Non-pigmented ciliary epithelial cell (primary cell): ENCODE measurements around the gene KLF1.
A peak's percentile ranks its signal among the peaks of the same experiment; 100 is the strongest.
"Not testable (repeated sequence)": the region's sequence is repeated elsewhere in the genome, so short reads cannot be mapped to it uniquely, and the experiment has no call there.

Source experiments
- DNase-seq: peaks from one replicate; pipeline ENCODE4 v3.0.0-alpha.2; 2010; ENCODE audit warnings: low read depth

Gene KLF1

DNA sequence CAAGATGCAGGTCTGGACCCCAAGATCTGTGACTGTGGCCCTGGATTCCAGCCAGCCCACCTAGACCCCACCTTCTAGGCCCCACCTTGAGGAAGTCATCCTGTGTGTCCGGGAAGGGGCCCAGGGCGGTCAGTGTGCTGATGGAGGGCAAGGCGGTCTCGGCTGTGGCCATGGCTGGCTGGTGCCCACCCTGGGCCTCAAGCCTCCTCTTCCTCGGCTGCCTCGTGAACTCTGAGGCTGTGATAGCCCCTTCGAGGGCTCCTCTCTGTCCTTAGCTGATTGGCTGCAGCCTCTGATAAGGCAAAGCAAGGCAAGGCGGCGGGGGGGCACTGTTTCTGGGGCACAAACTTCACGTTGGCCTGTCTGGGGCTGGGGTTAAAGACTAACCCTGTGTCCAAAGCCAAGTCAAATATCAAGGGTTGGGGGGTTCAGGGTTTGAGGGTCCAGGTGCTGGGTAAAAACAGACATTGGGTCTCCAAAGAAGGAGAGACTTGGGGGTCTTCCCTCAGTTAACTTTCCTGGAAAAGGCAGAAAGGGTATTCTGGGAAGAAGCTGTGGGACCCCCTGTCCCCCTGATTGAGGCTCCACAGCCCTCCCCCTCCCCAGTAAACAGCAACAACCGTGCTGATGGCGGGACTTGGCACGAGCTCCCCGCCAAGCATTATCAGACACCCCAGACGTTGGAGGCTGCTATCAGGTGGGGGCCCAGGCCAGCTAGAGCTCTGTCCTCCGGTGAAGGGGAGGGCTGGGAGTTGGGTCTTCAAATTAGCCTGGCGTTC, at the start of gene KLF1:
Gene KLF1, minus strand, starts transcription at position 233 of the 779 bp plus-strand sequence. Its CDS starts 61 bp downstream, at position 172.
- no peak for DNase-seq

DNA sequence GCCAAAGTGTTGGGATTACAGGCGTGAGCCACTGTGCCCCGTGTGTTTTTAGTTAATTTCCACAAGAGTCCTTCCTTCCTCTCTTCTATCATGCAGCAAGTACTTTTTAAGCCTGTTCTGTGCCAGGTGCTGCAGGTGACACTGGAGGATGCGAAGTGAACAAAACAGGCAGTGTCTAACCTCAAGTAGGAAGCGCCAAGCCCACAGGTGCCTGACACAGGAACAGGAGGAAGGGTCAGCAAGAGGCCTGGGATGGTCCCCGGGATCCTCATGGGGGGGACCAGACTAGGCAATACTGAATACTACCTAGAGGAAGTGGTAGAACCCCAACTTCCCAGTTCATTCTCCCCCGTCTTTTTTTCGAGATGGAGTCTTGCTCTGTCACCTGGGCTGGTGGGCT, 49.6 kb upstream of the KLF1 start:
- DNase-seq = no peak

DNA sequence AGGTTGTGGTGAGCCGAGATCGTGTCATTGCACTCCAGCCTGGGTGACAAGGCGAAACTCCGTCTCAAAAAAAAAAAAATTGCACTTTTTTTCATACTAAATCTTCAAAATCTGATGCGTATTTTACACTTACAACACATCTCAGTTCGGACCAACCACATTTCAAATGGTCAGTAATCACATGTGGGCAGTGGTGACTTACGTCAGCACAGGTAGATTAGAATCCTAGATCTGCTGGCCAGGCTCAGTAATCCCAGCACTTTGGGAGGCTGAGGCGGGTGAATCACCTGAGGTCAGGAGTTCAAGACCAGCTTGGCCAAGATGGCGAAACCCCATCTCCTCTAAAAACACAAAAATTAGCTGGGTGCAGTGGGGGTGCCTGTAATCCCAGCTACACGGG, 48.1 kb upstream of the KLF1 start:
- DNase-seq = no peak

DNA sequence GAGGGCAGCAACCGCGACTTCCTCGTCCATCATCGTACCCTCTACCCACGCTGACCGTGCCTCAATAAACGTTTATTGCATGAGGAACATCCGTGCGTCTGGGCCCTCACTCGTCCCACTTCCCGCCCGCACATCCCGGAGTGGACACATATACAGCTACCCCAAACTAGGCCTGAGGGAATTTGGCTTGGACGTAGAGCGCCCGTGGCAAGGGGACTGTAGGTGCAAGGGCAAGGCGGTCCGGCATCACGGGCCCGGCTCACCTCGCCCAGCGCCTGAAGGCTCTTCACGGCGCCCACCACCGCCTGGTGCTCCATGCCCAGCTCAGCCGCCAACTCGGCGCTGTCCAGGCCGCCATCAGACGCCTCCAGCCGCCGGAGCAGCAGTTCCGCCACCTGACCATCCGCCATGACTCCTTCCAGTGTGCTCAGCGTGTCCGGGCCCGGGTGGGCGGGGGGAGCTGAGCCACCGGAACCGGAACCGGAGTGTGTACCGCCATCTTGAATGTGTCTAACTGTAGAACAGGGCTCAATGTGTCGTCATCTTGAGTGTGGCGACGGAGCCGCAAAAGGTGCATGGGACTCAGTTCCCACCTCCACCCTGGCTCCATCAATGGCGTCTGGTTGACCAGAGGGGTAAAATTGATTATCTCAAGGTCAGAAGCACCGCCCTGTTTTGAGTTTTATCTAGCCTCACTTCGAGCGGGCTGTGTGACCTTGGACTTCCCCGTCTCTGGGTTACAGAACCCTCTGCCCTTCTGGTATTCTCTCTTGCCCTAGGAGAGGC, 46.5 kb upstream of the KLF1 start, which contains the start of gene FARSA:
Gene FARSA, minus strand, starts transcription at position 425 of the 786 bp plus-strand sequence. Its CDS starts 15 bp downstream, at position 410.
- DNase-seq = peak; percentile 66

DNA sequence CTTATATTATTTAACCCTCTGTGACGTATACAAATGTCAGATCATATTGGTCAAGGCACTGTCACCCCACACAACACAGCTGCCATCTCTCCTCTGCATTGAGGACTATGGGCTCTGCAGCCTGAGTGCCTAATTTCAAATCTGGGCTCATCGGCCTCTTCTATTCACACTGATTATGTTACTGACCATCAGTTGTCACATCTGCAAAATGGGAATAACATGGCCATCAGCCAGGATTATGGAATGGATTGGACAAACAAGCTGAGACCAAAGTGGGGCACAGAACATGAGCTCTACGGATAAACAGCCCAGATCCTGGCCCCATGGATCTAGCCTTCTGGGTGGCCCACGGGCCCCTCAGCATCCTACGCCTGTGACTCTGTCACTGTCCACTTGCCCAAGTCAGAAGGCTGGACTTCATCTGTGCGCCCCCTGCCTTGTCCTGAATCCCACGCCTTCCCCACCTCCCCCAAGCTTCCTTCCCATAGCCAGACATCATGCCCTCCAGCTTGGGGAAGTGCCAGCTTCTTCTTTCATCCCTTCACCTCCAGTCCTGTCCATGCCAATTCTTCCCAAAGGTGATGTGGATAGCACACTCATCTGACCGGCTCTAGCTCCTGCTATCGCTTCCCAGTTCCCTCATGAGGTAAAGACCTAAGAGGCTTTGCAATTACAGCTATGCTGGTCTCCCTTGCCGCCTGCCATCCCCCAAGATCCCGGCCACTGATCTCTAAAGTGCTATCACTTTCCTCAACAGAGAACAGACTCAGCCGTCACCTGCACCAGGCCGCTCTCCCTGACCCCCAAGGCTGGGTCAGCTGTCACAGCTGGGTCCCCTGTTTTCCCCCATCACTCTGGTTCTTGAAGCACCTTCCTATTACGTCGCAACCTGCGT, 45.6 kb upstream of the KLF1 start:
- DNase-seq = no peak

DNA sequence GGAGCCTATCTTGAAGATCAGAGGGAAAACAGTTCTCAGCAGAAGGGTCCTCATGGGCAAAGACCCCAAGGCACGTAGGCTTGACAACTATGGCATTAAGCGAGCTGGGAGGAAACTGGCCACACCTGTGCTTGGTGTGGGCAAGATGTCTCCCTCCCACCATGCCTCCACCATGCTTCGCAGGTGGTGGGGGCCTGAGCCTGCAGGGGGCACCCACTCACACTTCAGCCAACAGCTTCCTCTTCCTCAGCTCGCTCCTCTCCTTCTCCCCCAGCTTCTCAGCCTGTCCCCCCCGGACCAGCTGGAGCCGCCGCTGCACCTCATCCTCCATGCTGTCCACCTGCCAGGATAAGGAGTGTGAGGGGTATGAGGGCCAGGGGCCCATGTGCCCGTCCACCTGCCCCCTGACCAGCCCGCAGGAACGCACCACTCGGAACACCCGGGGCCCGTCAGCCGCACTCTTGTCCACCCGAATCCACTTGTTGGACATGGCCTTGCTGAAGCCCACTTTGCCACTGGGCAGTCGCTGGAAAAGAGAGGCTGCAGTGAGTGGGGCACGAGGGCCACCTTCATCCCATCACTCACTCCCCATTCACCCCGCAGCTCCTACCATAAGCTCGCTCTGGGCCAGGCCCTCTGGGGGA, 43.1 kb upstream of the KLF1 start:
- no peak for DNase-seq

DNA sequence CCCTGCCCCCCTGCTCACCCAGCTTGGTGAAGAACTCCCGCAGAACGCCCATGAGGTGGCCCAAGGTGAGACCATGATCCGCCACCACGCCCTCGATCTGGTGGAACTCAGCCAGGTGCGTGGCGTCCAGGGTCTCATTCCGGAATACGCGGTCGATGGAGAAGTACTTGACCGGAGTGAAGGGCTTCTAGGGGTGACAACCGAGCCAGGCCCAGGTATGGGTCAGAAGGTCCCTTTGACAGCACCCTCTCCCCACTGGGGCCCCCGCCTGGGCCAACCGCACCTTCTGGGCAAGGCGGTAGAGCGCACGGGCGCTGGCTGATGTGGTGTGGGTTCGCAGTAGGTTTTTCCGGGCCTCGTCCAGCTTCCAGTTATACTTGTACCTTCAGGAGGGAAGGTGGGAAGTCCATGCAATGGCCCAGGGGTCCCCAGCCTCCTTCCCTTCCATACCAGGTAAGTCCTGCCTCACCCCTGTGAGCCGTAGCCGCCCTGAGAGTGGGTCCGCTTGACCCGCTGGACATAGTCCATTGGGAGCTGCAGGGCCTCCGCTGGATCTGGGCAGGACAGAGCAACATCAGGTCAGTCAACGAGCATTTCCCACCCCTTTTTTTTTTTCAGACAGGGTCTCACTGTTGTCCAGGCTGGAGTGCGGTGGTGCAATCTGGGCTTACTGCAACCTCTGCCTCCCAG, 37.8 kb upstream of the KLF1 start:
- no peak for DNase-seq

DNA sequence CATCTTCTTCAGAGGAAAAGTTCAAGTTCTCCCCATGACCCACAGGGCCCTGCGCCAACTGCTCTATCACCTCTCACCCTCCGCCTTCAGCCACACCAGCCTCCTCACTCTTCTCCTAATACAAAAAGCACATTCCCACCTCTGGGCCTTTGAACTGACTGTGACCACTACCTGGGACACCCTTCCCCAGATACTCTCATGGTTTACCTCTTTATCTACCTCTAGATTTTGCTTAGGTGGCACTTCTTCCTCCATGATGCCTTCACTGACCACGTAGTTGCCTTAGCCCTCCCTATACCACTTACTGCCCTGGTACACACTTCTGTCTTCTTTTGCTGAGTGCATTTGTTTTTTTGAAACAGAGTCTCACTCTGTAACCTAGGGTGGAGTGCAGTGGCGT, 36.0 kb upstream of the KLF1 start:
- DNase-seq = no peak

DNA sequence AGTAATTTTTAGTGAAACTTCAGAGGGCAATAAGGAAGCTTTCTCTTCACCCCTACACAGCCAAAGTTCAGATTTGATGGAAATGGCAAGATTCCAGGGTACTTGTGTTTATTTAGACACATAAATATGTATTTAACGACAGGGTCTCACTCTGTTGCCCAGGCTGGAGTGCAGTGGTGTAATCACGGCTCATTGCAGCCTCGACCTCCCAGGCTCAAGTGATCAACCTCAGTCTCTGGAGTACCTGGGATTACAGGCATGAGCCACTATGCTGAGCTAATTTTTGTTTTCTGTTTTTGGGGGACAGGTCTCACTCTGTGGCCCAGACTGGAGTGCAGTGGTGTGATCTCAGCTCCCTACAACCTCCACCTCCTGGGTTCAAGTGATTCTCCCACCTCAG, 34.0 kb upstream of the KLF1 start:
- no peak for DNase-seq

DNA sequence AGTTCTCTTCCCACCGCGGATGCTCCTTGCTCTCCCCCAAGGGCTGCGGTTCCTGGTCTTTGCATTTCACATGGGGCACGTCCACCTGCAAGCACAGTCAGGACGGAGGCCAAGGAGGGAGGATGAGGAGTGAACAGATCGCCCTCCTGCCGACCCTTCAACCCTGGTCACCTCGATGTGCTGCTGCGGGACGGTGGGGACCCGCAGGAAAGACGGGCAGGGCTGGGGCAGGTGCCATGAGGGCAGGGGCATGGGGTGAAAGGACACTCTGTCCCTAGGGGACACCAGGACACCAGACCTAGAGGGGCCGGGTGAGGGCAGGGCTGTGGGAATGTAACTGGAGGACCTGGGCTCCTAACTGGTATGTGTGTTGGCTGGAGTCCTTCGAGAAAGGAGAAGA, 31.3 kb upstream of the KLF1 start:
- no peak for DNase-seq

DNA sequence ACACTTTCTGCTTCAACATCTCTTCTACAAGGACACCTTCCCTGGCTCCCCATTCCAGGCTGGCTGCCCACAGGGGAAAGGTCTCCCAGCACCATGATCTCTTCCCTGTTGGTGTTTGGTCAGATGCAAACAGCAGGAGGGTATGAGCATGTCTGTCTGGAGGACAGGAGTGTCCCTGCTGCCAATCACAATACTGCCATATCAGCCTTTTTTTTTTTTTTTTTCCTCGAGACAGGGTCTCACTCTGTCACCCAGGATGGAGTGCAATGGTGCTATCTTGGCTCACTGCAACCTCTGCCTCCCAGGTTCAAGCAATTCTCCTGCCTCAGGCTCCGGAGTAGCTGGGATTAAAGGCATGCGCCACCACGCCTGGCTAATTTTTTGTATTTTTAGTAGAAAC, 28.9 kb upstream of the KLF1 start:
- DNase-seq = not testable (repeated sequence)

DNA sequence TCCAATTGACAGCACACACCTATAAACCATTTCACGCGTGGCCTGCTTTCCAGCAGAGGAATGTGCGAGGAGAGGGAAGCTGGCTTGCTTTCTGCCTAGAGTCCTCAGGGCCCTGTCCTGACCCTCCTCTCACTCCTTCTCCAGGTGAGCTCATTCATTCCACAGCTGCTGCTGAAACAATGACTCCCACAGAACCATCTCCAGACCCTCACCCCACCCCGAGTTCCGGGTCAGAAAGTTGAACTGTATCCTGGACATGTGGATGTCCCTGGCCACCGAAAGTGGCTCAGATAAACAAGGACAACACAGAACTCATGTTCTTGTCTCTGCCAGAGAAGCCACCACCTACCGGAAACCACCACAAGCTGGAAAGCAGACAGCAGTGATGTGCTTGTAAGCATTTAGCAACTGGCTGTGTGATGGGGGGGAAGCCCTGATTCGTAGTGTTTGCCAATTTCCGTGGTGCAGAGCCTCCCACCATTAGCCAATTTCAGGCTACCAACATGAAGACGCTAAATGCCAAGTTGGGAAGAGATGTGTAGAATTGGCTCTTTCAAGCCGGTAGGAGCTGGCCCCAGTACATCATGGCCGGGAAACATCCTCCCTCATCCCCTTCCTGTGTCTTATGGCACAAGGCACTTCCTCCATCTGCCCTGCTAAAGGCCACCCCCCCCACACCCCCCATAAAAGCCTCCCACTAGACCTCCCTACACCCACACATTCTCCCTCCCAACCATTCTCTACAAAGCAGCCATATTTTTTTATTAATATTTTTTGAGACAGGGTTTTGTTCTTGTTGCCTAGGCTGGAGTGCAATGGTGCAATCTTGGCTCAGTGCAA, 27.1 kb upstream of the KLF1 start:
- DNase-seq = no peak

DNA sequence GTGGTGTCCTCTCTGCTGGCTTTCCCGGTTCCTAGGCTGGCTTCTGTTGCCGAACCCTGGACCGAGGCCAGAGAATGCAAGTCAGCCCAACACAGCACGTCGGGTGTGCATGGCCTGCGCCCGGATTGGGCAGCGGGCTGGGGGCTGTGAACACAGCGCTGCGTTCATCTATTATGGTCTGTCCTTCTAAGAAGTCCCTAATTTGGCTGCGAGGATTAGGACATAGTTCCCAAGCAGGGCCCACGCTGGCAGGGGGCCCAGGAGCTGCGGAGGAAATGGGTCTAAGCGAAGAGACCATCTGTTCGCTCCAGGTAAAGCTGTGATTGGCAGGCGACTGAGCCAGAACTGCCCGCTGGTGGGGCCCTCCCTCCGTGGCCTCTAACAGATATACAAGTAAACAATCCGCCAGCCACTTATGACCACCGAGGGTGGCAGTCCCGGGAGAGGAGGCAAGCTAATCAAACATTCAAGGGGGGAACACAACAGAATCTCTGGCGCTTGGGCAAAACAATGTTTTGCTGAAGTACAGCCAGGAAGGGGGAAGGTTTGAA, 26.1 kb upstream of the KLF1 start:
- DNase-seq = no peak

DNA sequence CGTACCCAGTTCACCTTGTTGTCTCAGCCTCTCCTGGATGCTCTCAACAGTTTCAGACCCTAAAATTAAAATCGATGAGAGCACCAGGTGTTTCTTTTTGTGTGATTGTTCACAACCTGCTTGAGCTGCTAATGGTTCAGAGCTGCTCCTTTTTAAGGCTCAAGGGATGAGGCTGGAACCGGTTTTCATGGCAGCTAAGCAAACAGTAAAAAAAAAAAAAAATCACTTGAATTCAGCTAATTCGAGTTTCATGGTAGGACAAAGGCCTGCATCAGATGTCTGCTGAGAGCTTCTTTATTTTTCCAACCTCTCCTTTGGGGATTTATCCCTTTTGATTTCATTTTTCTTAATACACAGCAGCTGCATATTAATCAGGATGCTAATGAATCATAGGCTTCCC, 25.6 kb upstream of the KLF1 start:
- DNase-seq = no peak

DNA sequence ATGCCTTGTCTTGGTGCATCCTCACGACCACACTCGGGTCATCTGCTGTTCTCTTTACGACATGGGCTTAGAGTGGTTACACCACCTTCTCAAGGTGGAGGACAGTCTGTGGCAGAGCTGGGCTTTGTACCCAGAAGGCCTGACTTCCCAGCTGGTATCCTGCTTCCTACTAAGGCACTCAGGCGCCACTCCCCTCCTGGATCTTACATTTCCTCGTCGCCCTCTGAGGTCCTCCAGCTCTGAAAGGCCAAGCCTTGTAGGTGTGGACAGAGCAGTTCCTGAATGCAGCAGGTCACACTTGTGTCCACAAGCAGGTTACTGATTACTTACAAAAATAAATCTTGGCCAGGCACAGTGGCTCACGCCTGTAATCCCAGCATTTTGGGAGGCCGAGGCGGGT, 20.2 kb upstream of the KLF1 start:
- no peak for DNase-seq

DNA sequence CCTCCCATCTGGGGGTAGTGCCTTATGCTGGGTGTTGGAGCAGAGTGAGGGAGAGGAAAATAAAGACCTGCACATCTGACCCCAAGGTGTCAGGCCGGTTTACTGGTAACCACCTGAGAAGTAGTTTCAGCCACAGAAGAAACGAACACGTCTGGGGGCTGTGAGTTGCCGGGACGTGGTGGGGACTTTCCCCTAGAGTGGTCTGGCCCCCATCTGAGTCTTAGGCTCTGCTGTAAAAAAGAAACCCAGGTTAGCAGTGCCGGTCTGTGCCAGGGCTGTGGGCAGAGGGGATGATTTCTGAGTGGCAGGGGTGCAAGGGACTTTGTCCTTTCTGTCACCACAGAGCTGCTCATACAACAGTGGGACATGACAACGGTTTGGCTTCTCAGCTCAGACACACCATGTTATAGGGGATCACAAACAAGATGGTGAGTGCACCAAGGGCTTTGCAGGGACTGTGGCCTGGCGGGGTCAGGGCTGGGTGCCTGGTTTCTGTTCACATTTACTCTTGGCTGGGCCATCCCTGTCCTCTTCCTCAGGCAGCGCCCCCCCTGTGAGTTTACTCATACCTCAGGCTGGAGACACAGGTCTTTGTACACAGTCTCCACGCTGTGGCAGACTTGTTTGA, 13.0 kb upstream of the KLF1 start:
- DNase-seq = no peak

DNA sequence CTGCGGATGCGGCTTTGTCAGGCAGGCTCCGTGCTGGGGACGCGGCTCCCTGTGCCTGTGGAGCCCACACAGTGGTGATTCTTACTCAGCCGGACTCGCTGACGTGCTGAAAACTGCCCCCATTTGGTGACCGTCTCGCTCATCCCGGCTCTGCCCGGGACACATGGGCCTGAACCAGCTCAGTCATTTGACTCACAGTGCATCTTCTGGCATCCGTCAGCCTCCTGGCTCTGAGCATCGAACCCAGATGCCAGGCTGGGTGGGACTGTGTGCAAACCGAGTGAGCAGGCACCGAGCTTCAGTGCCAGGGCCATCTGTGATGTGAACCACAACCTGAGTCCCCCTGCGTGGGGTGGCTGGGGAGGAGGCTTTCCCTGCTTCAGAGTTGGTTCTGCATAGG, 9.5 kb upstream of the KLF1 start:
- DNase-seq = no peak

DNA sequence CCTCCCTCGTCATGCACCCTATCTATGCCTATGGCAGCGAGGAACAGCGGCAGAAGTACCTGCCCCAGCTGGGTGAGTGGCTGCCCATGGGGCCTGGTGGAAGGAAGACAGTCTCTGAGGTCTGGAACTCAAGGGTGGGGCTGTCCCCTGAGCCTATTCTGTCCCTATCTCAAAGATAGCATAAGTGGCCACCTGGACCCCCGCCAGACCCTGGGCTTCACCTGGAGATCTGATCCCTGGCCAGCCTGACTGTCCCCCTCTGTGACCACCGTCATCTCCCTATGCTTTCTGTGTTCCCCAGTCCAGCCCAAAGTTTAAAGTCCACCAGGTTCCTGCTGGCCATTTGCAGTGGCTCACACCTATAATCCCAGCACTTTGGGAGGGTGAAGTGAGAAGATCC, 6.6 kb upstream of the KLF1 start:
- no peak for DNase-seq

DNA sequence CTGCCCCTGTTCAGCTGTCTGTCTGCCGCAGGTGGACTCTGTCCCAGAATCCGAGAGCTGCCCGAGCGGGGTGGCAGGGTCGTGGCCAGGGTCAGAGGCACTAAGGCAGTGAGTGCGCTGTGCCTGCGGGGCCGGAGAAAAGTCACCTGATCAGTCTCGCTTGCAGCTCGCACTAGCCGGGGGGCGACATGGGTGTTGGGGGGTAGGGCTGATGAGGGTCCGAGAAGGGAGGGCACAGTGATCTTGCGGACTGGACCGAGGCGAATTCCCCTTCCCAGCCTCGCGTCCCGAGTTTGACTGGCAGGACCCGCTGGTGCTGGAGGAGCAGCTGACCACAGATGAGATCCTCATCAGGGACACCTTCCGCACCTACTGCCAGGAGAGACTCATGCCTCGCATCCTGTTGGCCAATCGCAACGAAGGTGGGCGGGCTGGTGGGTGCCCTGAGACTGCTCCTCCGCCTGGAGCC, 4.6 kb upstream of the KLF1 start:
- no peak for DNase-seq
